Central memory CD8-positive, alpha-beta T cell (primary cell): ENCODE measurements around the gene EOMES.
A peak's percentile ranks its signal among the peaks of the same experiment; 100 is the strongest.

Experiments
- ATAC-seq: fragments of 150-1000 bp; cut with Tn5 transposase; replicated peaks from 2 replicates; pipeline ENCODE4 v1.10.0; 2022; ENCODE audit warnings: mild to moderate bottlenecking, moderate FRiP score, moderate number of reproducible peaks; ENCODE audit not compliant: poor library complexity, severe bottlenecking; ENCODE audit errors: extremely low read depth
- DNase-seq, 2 donors: peaks; one replicate each; pipeline ENCODE4 v3.0.0; 2021; ENCODE audit warnings: low spot score in 2 of 2
- H3K27ac Mint-ChIP-seq: one replicate; pipeline ENCODE4 v1.8.0; 2022; ENCODE audit warnings: low read depth, mild to moderate bottlenecking, moderate library complexity, mixed read lengths
- H3K27me3 Mint-ChIP-seq: one replicate; pipeline ENCODE4 v1.8.0; 2022; ENCODE audit warnings: mixed read lengths
- H3K36me3 Mint-ChIP-seq: one replicate; pipeline ENCODE4 v1.8.0; 2022; ENCODE audit warnings: mild to moderate bottlenecking, moderate library complexity, mixed read lengths; ENCODE audit not compliant: insufficient read depth
- H3K4me1 Mint-ChIP-seq: one replicate; pipeline ENCODE4 v1.8.0; 2022; ENCODE audit warnings: mixed read lengths
- H3K4me3 Mint-ChIP-seq: one replicate; pipeline ENCODE4 v1.8.0; 2022; ENCODE audit warnings: mild to moderate bottlenecking, moderate library complexity, mixed read lengths
- H3K9me3 Mint-ChIP-seq: one replicate; pipeline ENCODE4 v1.8.0; 2022; ENCODE audit warnings: mixed read lengths

Gene EOMES

GRCh38 chr3:27688053-27688452 is 34.1 kb downstream of the EOMES start:
- H3K9me3 Mint-ChIP-seq: peaks cover 8% of the 10 kb centered on the region
- ATAC-seq: no peak
- H3K4me1 Mint-ChIP-seq: no peaks in the 10 kb centered on the region
- H3K36me3 Mint-ChIP-seq: peaks cover 2% of the 10 kb centered on the region
- H3K27me3 Mint-ChIP-seq: no peaks in the 10 kb centered on the region
- H3K4me3 Mint-ChIP-seq: no peak overlapping the region
- no peak overlapping the region for H3K27ac Mint-ChIP-seq
- DNase-seq: no peak

GRCh38 chr3:27686642-27687041 is 35.5 kb downstream of the EOMES start:
- Mint-ChIP-seq H3K4me3 (no peak overlapping the region), H3K27me3 (no peaks in the 10 kb centered on the region), H3K4me1 (no peaks in the 10 kb centered on the region), H3K36me3 (peaks cover 2% of the 10 kb centered on the region), H3K9me3 (peaks cover 8% of the 10 kb centered on the region), H3K27ac (no peak overlapping the region)
- no peak for DNase-seq
- no peak for ATAC-seq

- DNase-seq: no peak
- Mint-ChIP-seq H3K4me1 (peaks cover 7% of the 10 kb centered on the region), H3K27me3 (no peaks in the 10 kb centered on the region), H3K36me3 (peaks cover 6% of the 10 kb centered on the region), H3K9me3 (peaks cover under 1% of the 10 kb centered on the region), H3K27ac (no peak overlapping the region), H3K4me3 (no peak overlapping the region)
- ATAC-seq: no peak
These were observed 36.6 kb downstream of the EOMES start for GRCh38 chr3:27685474-27685873.

- Mint-ChIP-seq H3K9me3 (no peaks in the 10 kb centered on the region), H3K36me3 (peaks cover 6% of the 10 kb centered on the region), H3K4me1 (peaks cover 13% of the 10 kb centered on the region), H3K4me3 (no peak overlapping the region), H3K27ac (no peak overlapping the region), H3K27me3 (no peaks in the 10 kb centered on the region)
- DNase-seq: no peak
- ATAC-seq: no peak
These were observed 37.8 kb downstream of the EOMES start for GRCh38 chr3:27684302-27684701.

DNA sequence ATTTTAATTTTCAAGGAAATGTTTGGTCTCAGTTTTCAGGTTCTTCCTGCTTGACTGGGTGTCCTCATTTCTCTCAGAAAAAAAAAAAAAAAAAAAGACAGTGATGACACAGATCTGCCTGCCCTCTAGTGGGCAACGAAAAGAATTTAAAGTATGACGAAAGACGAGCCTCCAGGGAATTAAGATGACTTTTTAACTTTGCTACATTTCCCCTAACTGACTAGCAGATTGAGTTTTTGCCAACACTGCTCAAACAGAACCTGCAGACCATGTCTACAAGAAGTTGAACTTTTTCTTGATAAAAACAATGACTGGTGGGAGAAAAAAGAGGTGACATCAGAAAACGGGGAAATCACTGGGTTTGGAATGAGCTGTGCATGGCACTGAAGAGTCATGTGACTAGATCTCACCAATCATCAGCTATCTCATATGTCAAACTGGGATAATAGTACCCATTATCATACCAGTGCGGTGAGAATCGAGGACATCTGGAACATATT is 40.8 kb downstream of the EOMES start:
- Mint-ChIP-seq H3K4me1 (peaks cover 13% of the 10 kb centered on the region), H3K27me3 (no peaks in the 10 kb centered on the region), H3K9me3 (no peaks in the 10 kb centered on the region), H3K27ac (no peak overlapping the region), H3K4me3 (no peak overlapping the region), H3K36me3 (peaks cover 8% of the 10 kb centered on the region)
- ATAC-seq: peak; percentile 56
- peak in 1 of 2 donors; percentile 21 for DNase-seq

DNA sequence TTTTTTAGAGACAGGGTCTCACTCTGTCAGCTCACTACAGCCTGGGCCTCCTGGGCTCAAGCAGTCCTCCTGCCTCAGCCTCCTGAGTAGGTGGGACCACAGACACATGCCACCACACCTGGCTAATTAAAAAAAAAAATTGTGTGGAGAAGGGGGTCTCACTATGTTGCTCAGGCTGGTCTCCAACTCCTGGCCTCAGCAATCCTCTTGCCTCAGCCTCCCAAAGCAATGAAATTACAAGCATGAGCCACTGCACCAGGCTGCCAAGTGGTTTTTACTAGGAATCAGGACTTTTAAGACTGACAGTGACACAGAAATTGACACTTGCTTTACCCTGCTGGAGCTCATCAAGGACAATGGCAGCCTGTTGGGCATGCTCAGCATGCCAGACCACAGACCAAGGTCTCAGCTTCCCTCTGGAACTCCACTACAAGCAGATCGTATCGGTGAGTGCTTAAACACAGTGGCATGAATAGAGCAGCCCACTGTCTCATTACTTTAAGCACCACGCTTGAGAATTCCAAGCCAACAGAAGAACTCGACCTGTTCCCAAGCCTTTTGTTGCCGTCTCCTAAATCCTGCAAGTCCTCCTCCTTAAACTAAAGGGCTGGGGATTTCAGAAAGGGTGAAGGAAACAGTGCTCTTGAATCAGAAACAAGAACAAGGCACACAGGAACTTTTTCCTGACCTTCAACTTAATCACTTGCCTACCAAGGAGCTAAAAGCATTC is 41.4 kb downstream of the EOMES start:
- no peak for ATAC-seq
- no peak overlapping the region for H3K4me3 Mint-ChIP-seq
- peak overlapping the region; percentile 44 for H3K27ac Mint-ChIP-seq

DNA sequence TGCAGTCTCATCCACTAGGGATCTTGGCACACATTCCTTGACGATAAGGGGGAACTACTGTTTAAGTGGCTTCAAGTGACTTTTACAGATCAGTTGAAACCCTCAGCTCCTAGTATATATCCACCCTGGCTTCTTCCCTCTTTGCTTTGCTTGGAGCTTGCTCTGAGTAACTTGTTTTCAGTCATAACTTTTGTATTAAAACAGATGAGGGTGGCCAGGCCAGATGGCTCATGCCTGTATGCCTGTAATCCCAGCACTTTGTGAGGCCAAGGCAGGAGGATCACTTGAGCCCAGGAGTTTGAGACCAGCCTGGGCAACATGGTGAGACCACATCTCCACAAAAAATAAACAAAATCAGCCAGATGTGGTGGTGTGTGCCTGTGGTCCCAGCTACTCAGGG is 42.4 kb downstream of the EOMES start:
- Mint-ChIP-seq H3K4me3 (no peak overlapping the region), H3K36me3 (peaks cover 6% of the 10 kb centered on the region), H3K27ac (no peak overlapping the region), H3K9me3 (no peaks in the 10 kb centered on the region), H3K27me3 (no peaks in the 10 kb centered on the region), H3K4me1 (peaks cover 13% of the 10 kb centered on the region)
- DNase-seq: no peak
- no peak for ATAC-seq

More for the DNA sequence above, 41.4 kb downstream of the EOMES start:
- DNase-seq: no peak
- Mint-ChIP-seq H3K9me3 (no peaks in the 10 kb centered on the region), H3K27me3 (no peaks in the 10 kb centered on the region), H3K36me3 (peaks cover 8% of the 10 kb centered on the region), H3K4me1 (peaks cover 13% of the 10 kb centered on the region)

DNA sequence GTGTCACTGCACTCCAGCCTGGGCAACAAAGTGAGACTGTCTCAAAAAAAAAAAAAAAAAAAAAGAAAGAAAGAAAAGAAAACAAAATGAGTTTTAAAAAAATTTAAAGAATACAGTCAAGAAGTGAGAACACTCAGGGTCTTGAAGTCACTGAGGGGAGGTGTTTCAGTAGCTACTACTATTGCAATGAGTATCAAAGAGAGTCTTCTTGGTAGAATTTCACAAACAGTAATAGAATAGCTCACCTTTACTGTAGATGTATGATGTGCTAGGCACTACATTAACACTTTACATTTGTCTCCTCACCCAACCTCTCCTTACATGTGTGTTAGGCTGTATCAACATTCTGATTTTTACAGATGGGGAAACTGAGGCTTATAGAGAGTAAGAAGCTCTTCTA is 43.9 kb downstream of the EOMES start:
- peaks cover 13% of the 10 kb centered on the region for H3K4me1 Mint-ChIP-seq
- ATAC-seq: no peak

GRCh38 chr3:27677565-27677964 is 44.6 kb downstream of the EOMES start:
- no peak for DNase-seq
- ATAC-seq: no peak
- H3K4me3 Mint-ChIP-seq: no peak overlapping the region
- H3K27ac Mint-ChIP-seq: no peak overlapping the region
- H3K9me3 Mint-ChIP-seq: no peaks in the 10 kb centered on the region
- H3K27me3 Mint-ChIP-seq: no peaks in the 10 kb centered on the region
- peaks cover 13% of the 10 kb centered on the region for H3K4me1 Mint-ChIP-seq
- H3K36me3 Mint-ChIP-seq: peaks cover 6% of the 10 kb centered on the region

More for the DNA sequence above, 43.9 kb downstream of the EOMES start:
- DNase-seq: no peak
- no peaks in the 10 kb centered on the region for H3K9me3 Mint-ChIP-seq
- no peak overlapping the region for H3K4me3 Mint-ChIP-seq
- H3K27ac Mint-ChIP-seq: no peak overlapping the region
- no peaks in the 10 kb centered on the region for H3K27me3 Mint-ChIP-seq
- H3K36me3 Mint-ChIP-seq: peaks cover 6% of the 10 kb centered on the region

DNA sequence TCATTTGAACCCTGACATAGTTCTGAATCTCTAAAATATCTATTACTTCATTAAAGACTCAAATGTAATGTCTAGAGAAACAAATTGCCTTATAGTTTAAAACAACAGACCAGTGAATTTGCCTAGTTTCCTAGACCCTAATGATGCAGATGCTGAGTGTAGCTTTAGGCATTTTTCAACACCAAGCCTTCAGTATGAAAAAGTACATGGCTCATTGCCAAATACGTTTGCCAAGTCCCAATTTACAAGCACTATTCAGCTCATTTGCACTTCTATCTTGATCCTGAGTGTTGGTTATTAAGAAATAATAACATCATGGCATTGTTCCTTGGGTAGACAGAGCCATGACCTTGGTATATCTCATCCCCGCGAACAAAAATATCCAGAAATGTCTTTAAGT is 46.8 kb downstream of the EOMES start:
- H3K36me3 Mint-ChIP-seq: peaks cover 2% of the 10 kb centered on the region

DNA sequence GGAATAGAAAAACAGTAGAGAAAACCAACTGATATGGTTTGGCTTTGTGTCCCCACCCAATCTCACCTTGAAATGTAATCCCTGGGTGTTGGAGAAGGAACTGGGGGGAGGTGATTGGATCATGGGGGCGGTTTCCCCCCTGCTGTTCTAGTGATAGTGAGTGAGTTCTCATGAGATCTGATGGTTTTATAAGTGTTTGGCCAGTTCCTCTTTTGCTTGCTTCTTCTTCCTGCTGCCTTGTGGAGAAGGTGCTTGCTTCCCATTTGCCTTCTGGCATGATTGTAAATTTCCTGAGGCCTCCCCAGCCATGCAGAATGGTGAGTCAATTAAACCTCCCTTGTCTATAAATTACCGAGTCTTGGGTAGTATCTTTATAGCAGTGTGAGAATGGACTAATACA is 48.4 kb downstream of the EOMES start:
- H3K27me3 Mint-ChIP-seq: no peaks in the 10 kb centered on the region

More for the DNA sequence above, 46.8 kb downstream of the EOMES start:
- DNase-seq: no peak
- H3K4me3 Mint-ChIP-seq: no peak overlapping the region
- peaks cover 4% of the 10 kb centered on the region for H3K4me1 Mint-ChIP-seq
- H3K27me3 Mint-ChIP-seq: no peaks in the 10 kb centered on the region
- no peaks in the 10 kb centered on the region for H3K9me3 Mint-ChIP-seq
- H3K27ac Mint-ChIP-seq: no peak overlapping the region
- no peak for ATAC-seq

DNA sequence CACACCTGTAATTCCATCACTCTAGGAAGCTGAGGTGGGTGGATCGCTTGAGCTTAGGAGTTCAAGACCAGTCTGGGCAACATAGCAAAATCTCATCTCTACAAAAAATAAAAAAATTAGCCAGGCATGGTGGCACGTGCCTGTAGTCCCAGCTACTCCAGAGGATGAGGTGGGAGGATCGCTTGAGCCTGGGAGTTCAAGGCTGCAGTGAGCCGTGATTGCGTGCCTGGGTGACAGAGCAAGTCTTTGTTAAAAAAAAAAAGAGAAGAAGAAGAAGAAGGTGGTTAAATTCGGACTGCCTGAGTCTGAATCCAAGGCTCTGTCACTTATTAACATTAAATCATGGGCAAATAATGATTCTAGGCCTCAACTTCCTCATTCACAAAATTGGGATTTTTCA is 51.0 kb downstream of the EOMES start:
- no peaks in the 10 kb centered on the region for H3K9me3 Mint-ChIP-seq
- no peaks in the 10 kb centered on the region for H3K36me3 Mint-ChIP-seq
- no peak overlapping the region for H3K27ac Mint-ChIP-seq
- ATAC-seq (no peak), DNase-seq (no peak)
- peaks cover 9% of the 10 kb centered on the region for H3K4me1 Mint-ChIP-seq
- H3K4me3 Mint-ChIP-seq: no peak overlapping the region
- H3K27me3 Mint-ChIP-seq: no peaks in the 10 kb centered on the region

More for the DNA sequence above, 48.4 kb downstream of the EOMES start:
- DNase-seq (no peak), ATAC-seq (no peak)
- Mint-ChIP-seq H3K27ac (no peak overlapping the region), H3K4me1 (no peaks in the 10 kb centered on the region), H3K9me3 (no peaks in the 10 kb centered on the region), H3K4me3 (no peak overlapping the region), H3K36me3 (peaks cover 2% of the 10 kb centered on the region)

- Mint-ChIP-seq H3K36me3 (no peaks in the 10 kb centered on the region), H3K27ac (no peak overlapping the region), H3K4me3 (no peak overlapping the region), H3K4me1 (peaks cover 9% of the 10 kb centered on the region), H3K27me3 (no peaks in the 10 kb centered on the region), H3K9me3 (no peaks in the 10 kb centered on the region)
- no peak for DNase-seq
- ATAC-seq: no peak
These were observed 51.5 kb downstream of the EOMES start for GRCh38 chr3:27670619-27671018.
